Liver (tissue), 9 donors: ENCODE measurements around the gene ASB12. TPM values are rescaled to one million over a fixed set of nuclear protein-coding genes. Genes with fewer than 3 reads are reported as not detected.

Experiments used
- DNase-seq: peaks from one replicate; pipeline ENCODE4 v3.0.0-alpha.2; 2017; ENCODE audit warnings: low spot score
- H3K27ac ChIP-seq, 2 donors: one replicate each; pipeline ENCODE4 v1.7.0; 2013; ENCODE audit warnings: inconsistent platforms in 2 of 2, low read length in 2 of 2, control low read depth in 1 of 2, low read depth in 1 of 2, mild to moderate bottlenecking in 1 of 2
- H3K27me3 ChIP-seq, 4 donors: one replicate each; pipeline versions ENCODE4 v1.6.1 to v1.7.0; 2013; ENCODE audit warnings: low read length in 3 of 4, inconsistent platforms in 1 of 4, mild to moderate bottlenecking in 1 of 4, moderate library complexity in 1 of 4; ENCODE audit not compliant: control insufficient read depth in 4 of 4, insufficient read depth in 4 of 4
- H3K36me3 ChIP-seq, 4 donors: one replicate each; pipeline versions ENCODE4 v1.6.1 to v1.7.0; 2013; ENCODE audit warnings: low read length in 3 of 4, mild to moderate bottlenecking in 3 of 4, low read depth in 1 of 4, moderate library complexity in 1 of 4; ENCODE audit not compliant: control insufficient read depth in 4 of 4, insufficient read depth in 3 of 4
- H3K4me1 ChIP-seq, 4 donors: one replicate each; pipeline versions ENCODE4 v1.6.1 to v1.7.0; 2013; ENCODE audit warnings: low read length in 3 of 4, mild to moderate bottlenecking in 3 of 4, moderate library complexity in 1 of 4; ENCODE audit not compliant: control insufficient read depth in 4 of 4, insufficient read depth in 4 of 4
- H3K4me3 ChIP-seq, 3 donors: one replicate each; pipeline versions ENCODE4 v1.6.1 to v1.7.0; 2013; ENCODE audit warnings: low read length in 3 of 3, control low read depth in 1 of 3, low read depth in 1 of 3, mild to moderate bottlenecking in 1 of 3
- H3K9ac ChIP-seq, 2 donors: one replicate each; pipeline ENCODE4 v1.7.0; 2013; ENCODE audit warnings: low read length in 2 of 2, mild to moderate bottlenecking in 2 of 2, moderate library complexity in 2 of 2, control low read depth in 1 of 2, low read depth in 1 of 2
- H3K9me3 ChIP-seq, 4 donors: one replicate each; pipeline versions ENCODE4 v1.6.1 to v1.7.0; 2013; ENCODE audit warnings: low read length in 3 of 4; ENCODE audit not compliant: control insufficient read depth in 4 of 4
- EGR1 ChIP-seq, 2 donors: IDR thresholded peaks; 2 replicates each; pipeline ENCODE4 v1.6.1; 2016 to 2018; ENCODE audit warnings: antibody characterized with exemption in 2 of 2, low read depth in 2 of 2
- FOXA1 ChIP-seq: IDR thresholded peaks from 2 replicates; pipeline ENCODE4 v1.6.1; 2016; ENCODE audit warnings: antibody characterized with exemption
- FOXA2 ChIP-seq: IDR thresholded peaks from 2 replicates; pipeline ENCODE4 v1.6.1; 2016; ENCODE audit warnings: antibody characterized with exemption
- GABPA ChIP-seq, 2 donors: IDR thresholded peaks in 1 of 2; conservative IDR thresholded peaks in 1 of 2; 2 replicates each; pipeline ENCODE4 v1.6.1; 2016; ENCODE audit warnings: antibody characterized with exemption in 2 of 2, mild to moderate bottlenecking in 1 of 2, moderate library complexity in 1 of 2
- HNF4A ChIP-seq, 2 donors: conservative IDR thresholded peaks; 2 replicates each; pipeline ENCODE4 v1.6.1; 2016; ENCODE audit warnings: antibody characterized with exemption in 2 of 2, mild to moderate bottlenecking in 2 of 2
- HNF4G ChIP-seq: IDR thresholded peaks from 2 replicates; pipeline ENCODE4 v1.6.1; 2016; ENCODE audit warnings: antibody characterized with exemption
- JUND ChIP-seq, 2 donors: IDR thresholded peaks; 2 replicates each; pipeline ENCODE4 v1.6.1; 2016; ENCODE audit warnings: antibody characterized with exemption in 2 of 2
- NR2F2 ChIP-seq: IDR thresholded peaks from 2 replicates; pipeline ENCODE4 v1.6.1; 2016; ENCODE audit warnings: antibody characterized with exemption
- RAD21 ChIP-seq, 2 donors: IDR thresholded peaks; 2 replicates each; pipeline ENCODE4 v1.6.1; 2016; ENCODE audit warnings: antibody characterized with exemption in 2 of 2, mild to moderate bottlenecking in 2 of 2
- REST ChIP-seq: IDR thresholded peaks from 2 replicates; pipeline ENCODE4 v1.6.1; 2016; ENCODE audit warnings: antibody characterized with exemption, mild to moderate bottlenecking
- RXRA ChIP-seq, 2 donors: IDR thresholded peaks; 2 replicates each; pipeline ENCODE4 v1.6.1; 2017 to 2018; ENCODE audit warnings: antibody characterized with exemption in 2 of 2, mild to moderate bottlenecking in 1 of 2
- SP1 ChIP-seq: IDR thresholded peaks from 2 replicates; pipeline ENCODE4 v1.6.1; 2018; ENCODE audit warnings: antibody characterized with exemption, mild to moderate bottlenecking
- TAF1 ChIP-seq: conservative IDR thresholded peaks from 2 replicates; pipeline ENCODE4 v1.6.1; 2016; ENCODE audit warnings: antibody characterized with exemption, mild to moderate bottlenecking
- YY1 ChIP-seq: IDR thresholded peaks from 2 replicates; pipeline ENCODE4 v1.6.1; 2016; ENCODE audit warnings: antibody characterized with exemption, mild to moderate bottlenecking
- WGBS: extraction: QIAGEN DNeasy Blood & Tissue Kit; methylation state at CpG from one replicate; pipeline ENCODE4 v1.1.7; 2013; 5-methylcytosine and 5-hydroxymethylcytosine counted together
- polyA plus RNA-seq, 2 donors: library from polyadenylated mRNA; stranded (reverse) in 1 of 2; unstranded in 1 of 2; fragments of 200-250 nt in 1 of 2; fragments of >200 nt in 1 of 2; fragmentation: Nextera tagmentation in 1 of 2; extraction: Ambion mirVana in 1 of 2; gene quantifications; one replicate each; pipeline versions ENCODE4 v1.2.1 to v1.2.3, GENCODE V29; 2013 to 2015
- total RNA-seq, 2 donors: library from RNA; depleted of rRNA; stranded (reverse); fragments of >200 nt; gene quantifications; one replicate each; pipeline ENCODE4 v1.2.3, GENCODE V29; 2014
- TF ChIP-seq, protein P1 (sequence below): IDR thresholded peaks from 2 replicates; pipeline ENCODE4 v1.6.1; 2016; ENCODE audit warnings: antibody characterized with exemption
- TF ChIP-seq, protein P2 (sequence below): fragments of 150-350 bp; IDR thresholded peaks from 2 replicates; pipeline ENCODE4 v1.5.1; 2017; ENCODE audit warnings: improper control_type of control experiment, low read depth, low read length; ENCODE audit not compliant: missing input control
- TF ChIP-seq, protein P3 (sequence below): IDR thresholded peaks from 2 replicates; pipeline ENCODE4 v1.6.1; 2016; ENCODE audit warnings: antibody characterized with exemption
- TF ChIP-seq, protein P4 (sequence below): IDR thresholded peaks from 2 replicates; pipeline ENCODE4 v1.6.1; 2016; ENCODE audit warnings: antibody characterized with exemption
- donor health status: healthy.
- donor health status: healthy.
- donor health status: healthy.
- donor health status: healthy.
- donor health status: healthy.

ASB12 gene
- total and polyA plus RNA-seq, 4 donors, result 0.03 TPM; not detected in 3

GRCh38 chrX:64192040-64192439 lies 38.4 kb downstream of the ASB12 start (continued):
- no peak for TF ChIP-seq RXRA (IDR thresholded peaks at IDR 0.05)
- TF ChIP-seq NR2F2, result no peak
- TF ChIP-seq, protein P1, sequence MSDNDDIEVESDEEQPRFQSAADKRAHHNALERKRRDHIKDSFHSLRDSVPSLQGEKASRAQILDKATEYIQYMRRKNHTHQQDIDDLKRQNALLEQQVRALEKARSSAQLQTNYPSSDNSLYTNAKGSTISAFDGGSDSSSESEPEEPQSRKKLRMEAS, result no peak
- no peak for TF ChIP-seq FOXA2
- TF ChIP-seq EGR1 (IDR thresholded peaks at IDR 0.05; ENCODE audit: low read depth in 2 of 2), result no peak

DNA sequence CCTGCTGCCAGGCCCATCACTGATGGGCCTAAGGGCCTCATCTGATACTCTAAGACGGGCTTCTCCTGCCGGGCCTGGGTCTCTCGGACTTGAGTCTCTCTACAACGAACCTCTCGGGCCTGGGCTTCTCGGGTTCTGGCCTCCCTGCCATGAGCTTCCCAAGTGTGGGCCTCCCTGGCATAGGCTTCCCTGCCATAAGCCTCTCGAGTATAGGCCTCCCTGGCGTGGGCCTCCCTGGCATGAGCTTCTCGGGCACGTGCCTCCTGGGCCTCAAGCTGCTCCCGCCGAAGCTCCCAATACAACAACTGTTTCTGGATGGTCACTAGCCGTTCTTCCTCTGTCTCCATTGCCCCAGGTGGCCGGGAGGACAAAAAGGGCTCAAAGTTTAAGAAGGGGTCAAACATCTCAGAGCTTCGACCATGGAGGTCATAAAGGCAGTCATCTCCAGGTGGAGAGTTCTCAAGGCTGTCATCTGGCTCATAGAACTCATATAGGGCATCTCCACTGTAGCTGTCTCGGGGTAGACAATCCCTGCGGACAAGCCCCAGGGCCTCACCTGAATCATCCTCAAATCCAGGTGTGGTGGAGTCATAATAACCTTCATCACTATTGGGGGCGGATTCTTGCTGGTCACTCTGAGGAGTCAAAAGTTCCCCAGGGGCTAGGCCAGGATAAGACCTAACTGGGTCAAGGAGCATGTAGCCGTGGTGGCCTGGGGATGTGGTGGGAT lies 39.0 kb downstream of the ASB12 start:
- 96% methylated on average over 19 of the region's 19 CpGs for WGBS
- H3K4me3 ChIP-seq, result no peak overlapping the region
- no peaks in the 10 kb centered on the region for H3K27me3 ChIP-seq
- no peaks in the 10 kb centered on the region for H3K4me1 ChIP-seq
- peaks cover 3 to 19% (median 10%) of the 10 kb centered on the region in 4 donors for H3K36me3 ChIP-seq
- H3K27ac ChIP-seq, result no peak overlapping the region
- no peak for DNase-seq
- TF ChIP-seq, protein P2, sequence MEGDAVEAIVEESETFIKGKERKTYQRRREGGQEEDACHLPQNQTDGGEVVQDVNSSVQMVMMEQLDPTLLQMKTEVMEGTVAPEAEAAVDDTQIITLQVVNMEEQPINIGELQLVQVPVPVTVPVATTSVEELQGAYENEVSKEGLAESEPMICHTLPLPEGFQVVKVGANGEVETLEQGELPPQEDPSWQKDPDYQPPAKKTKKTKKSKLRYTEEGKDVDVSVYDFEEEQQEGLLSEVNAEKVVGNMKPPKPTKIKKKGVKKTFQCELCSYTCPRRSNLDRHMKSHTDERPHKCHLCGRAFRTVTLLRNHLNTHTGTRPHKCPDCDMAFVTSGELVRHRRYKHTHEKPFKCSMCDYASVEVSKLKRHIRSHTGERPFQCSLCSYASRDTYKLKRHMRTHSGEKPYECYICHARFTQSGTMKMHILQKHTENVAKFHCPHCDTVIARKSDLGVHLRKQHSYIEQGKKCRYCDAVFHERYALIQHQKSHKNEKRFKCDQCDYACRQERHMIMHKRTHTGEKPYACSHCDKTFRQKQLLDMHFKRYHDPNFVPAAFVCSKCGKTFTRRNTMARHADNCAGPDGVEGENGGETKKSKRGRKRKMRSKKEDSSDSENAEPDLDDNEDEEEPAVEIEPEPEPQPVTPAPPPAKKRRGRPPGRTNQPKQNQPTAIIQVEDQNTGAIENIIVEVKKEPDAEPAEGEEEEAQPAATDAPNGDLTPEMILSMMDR, result no peak
- no peak for TF ChIP-seq YY1
- TF ChIP-seq SP1, result no peak
- TF ChIP-seq RAD21 (IDR thresholded peaks at IDR 0.05), result no peak
- TF ChIP-seq, protein P3, sequence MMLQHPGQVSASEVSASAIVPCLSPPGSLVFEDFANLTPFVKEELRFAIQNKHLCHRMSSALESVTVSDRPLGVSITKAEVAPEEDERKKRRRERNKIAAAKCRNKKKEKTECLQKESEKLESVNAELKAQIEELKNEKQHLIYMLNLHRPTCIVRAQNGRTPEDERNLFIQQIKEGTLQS, result no peak
- TF ChIP-seq TAF1, result no peak
- no peak for TF ChIP-seq NR2F2
- TF ChIP-seq, protein P4, sequence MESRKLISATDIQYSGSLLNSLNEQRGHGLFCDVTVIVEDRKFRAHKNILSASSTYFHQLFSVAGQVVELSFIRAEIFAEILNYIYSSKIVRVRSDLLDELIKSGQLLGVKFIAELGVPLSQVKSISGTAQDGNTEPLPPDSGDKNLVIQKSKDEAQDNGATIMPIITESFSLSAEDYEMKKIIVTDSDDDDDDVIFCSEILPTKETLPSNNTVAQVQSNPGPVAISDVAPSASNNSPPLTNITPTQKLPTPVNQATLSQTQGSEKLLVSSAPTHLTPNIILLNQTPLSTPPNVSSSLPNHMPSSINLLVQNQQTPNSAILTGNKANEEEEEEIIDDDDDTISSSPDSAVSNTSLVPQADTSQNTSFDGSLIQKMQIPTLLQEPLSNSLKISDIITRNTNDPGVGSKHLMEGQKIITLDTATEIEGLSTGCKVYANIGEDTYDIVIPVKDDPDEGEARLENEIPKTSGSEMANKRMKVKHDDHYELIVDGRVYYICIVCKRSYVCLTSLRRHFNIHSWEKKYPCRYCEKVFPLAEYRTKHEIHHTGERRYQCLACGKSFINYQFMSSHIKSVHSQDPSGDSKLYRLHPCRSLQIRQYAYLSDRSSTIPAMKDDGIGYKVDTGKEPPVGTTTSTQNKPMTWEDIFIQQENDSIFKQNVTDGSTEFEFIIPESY, result no peak
- TF ChIP-seq FOXA2, result no peak
- TF ChIP-seq FOXA1, result no peak
- no peak for TF ChIP-seq REST
- no peak for TF ChIP-seq RXRA (IDR thresholded peaks at IDR 0.05)
- TF ChIP-seq JUND (IDR thresholded peaks at IDR 0.05), result no peak
- no peak for TF ChIP-seq EGR1 (IDR thresholded peaks at IDR 0.05; ENCODE audit: low read depth in 2 of 2)
- TF ChIP-seq HNF4G, result no peak
- TF ChIP-seq, protein P1, result no peak
- no peak for TF ChIP-seq GABPA (IDR thresholded peaks at IDR 0.05 in 1 of 2, conservative IDR thresholded peaks at IDR 0.05 in 1 of 2)
- TF ChIP-seq HNF4A (conservative IDR thresholded peaks at IDR 0.05), result no peak
- H3K9me3 ChIP-seq, result no peaks in the 10 kb centered on the region
- no peak overlapping the region for H3K9ac ChIP-seq
